Subcutaneous abdominal adipose tissue (tissue), 5 donors: ENCODE data around the gene CASP5.
"Not testable (repeated sequence)": the region's sequence is repeated elsewhere in the genome, so short reads cannot be mapped to it uniquely, and the experiment has no call there.

Source experiments
- H3K27ac ChIP-seq: one replicate; pipeline ENCODE4 v1.7.0; 2013; ENCODE audit warnings: low read depth, mild to moderate bottlenecking, inconsistent platforms, low read length, moderate library complexity
- H3K27me3 ChIP-seq, 5 donors: one replicate each; pipeline ENCODE4 v1.7.0; 2013; ENCODE audit warnings: low read length in 5 of 5, inconsistent platforms in 1 of 5; ENCODE audit not compliant: control insufficient read depth in 5 of 5, insufficient read depth in 4 of 5
- H3K36me3 ChIP-seq, 5 donors: one replicate each; pipeline ENCODE4 v1.7.0; 2013; ENCODE audit warnings: low read length in 5 of 5; ENCODE audit not compliant: control insufficient read depth in 5 of 5, insufficient read depth in 5 of 5
- H3K4me1 ChIP-seq, 5 donors: one replicate each; pipeline ENCODE4 v1.7.0; 2013; ENCODE audit warnings: low read length in 5 of 5, mild to moderate bottlenecking in 3 of 5, moderate library complexity in 1 of 5; ENCODE audit not compliant: control insufficient read depth in 5 of 5, insufficient read depth in 5 of 5
- H3K4me3 ChIP-seq, 5 donors: one replicate each; pipeline ENCODE4 v1.7.0; 2013; ENCODE audit warnings: low read length in 5 of 5, low read depth in 1 of 5
- H3K9ac ChIP-seq, 5 donors: one replicate each; pipeline ENCODE4 v1.7.0; 2013; ENCODE audit warnings: low read length in 5 of 5, mild to moderate bottlenecking in 4 of 5, moderate library complexity in 3 of 5
- H3K9me3 ChIP-seq, 5 donors: one replicate each; pipeline ENCODE4 v1.7.0; 2013; ENCODE audit warnings: low read length in 5 of 5; ENCODE audit not compliant: control insufficient read depth in 5 of 5
- donor health status: healthy.
- donor health status: healthy.
- donor health status: healthy.
- donor health status: healthy.
- donor health status: healthy.

CASP5 gene

DNA sequence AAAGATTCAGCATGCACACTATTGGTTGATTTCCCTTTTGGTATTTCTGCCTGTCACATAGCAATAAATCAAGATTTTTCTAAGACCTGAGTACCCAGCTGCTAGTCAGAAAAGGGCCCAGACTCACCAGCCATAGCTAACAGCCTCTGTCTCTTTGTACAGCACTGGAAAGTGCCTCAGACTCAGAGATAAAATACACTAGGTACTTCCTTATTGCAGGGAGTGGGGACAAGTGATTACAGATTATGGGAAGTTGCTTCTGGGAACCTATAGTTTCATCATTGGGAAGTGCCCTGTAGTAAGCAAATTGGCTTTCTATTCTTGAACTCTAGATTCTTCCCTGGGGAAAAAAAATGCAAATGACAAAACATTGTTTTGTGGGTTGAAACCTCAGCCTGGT, at the start of gene CASP5:
TSS of gene CASP5 (minus strand) at position 166 of the 400 bp plus-strand sequence. CDS start at position 134, 32 bp downstream.
- H3K4me1 ChIP-seq: peaks cover 0 to 3% (median 0%) of the 10 kb centered on the region in 5 donors
- peaks cover 11 to 21% (median 18%) of the 10 kb centered on the region in 5 donors for H3K36me3 ChIP-seq
- no peak within 1 kb of the TSS for H3K4me3 ChIP-seq
- H3K27me3 ChIP-seq: no peaks in the 10 kb centered on the region
- no peaks in the 10 kb centered on the region for H3K9me3 ChIP-seq
- no peak within 1 kb of the TSS for H3K9ac ChIP-seq
- no peak within 1 kb of the TSS for H3K27ac ChIP-seq

DNA sequence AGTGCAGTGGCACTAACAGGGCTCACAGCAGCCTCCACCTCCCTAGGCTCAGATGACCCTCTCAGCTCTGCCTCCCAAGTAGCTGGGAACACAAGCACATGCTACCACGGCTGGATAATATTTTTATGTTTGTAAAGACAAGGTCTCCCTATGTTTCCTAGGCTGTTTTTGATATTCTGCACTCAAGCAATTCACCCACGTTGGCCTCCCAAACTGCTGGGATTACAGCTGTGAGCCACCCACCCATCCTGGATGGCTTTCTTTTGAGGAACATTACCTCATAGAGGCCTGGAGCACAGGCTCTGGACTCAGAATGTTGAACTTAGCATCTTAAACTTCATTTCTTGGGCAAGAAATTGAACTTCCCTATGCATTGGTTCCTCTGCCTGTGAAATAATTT, 49.1 kb upstream of the CASP5 start:
- not testable (repeated sequence) for H3K4me1 ChIP-seq, H3K27ac ChIP-seq, H3K9ac ChIP-seq, H3K27me3 ChIP-seq, H3K4me3 ChIP-seq, H3K9me3 ChIP-seq, H3K36me3 ChIP-seq

DNA sequence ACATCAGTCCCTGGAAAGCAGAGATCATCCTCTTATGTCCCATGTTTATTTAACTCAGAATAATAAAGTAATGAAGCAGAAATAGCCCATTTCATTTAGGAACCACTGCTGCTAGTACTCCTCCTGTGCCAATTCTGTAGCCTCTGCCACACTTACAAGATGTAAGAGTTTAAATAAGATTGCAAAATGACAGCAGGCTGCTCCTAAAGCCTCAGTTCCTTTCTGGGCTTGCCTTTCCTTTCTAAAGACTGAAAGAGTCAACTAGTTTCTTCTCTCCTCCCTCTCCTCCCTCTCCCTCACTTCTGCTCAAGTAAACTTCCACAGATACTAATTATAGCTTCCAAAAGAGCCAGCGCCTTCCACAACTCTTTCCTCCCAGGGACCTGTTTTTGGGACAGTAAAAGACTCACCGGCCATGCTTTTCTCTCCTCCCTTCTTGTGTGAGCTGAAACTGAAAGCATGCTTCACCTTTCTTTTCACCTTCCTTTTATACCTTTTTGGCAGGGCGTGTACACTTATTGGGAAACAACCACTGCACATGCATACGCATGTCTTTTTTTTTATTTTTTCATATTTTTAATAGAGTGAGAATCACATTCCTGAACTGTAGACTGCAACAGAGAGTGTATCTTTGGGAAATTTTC, 48.2 kb upstream of the CASP5 start:
- no peaks in the 10 kb centered on the region for H3K9me3 ChIP-seq
- no peaks in the 10 kb centered on the region for H3K27me3 ChIP-seq
- H3K4me1 ChIP-seq: peaks cover 0 to 8% (median 7%) of the 10 kb centered on the region in 5 donors
- H3K9ac ChIP-seq: no peak overlapping the region
- no peak overlapping the region for H3K27ac ChIP-seq
- no peak overlapping the region for H3K4me3 ChIP-seq
- no peaks in the 10 kb centered on the region for H3K36me3 ChIP-seq

DNA sequence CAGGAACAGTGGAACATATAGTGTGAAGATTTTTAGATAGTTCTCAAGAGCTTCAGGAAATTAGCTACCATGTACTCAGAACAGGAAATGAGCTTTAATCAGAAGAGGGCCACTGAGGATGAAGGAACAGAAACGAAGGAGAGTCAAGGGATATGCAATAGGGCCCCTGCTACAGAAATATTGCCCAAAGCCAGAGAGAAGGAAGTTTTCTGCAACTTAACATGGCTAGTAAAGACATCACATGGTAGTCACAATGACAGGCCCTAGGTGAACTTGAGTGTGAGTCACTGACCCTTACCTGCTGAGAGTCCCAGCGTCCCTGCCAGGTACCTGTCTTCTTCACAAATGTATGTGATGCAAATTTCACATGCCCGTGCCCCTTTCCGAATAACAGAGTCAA, 47.3 kb upstream of the CASP5 start:
- H3K4me1 ChIP-seq: peaks cover 0 to 8% (median 7%) of the 10 kb centered on the region in 5 donors
- H3K27ac ChIP-seq: no peak overlapping the region
- H3K4me3 ChIP-seq: no peak overlapping the region
- no peak overlapping the region for H3K9ac ChIP-seq
- H3K9me3 ChIP-seq: no peaks in the 10 kb centered on the region
- no peaks in the 10 kb centered on the region for H3K36me3 ChIP-seq
- H3K27me3 ChIP-seq: no peaks in the 10 kb centered on the region

DNA sequence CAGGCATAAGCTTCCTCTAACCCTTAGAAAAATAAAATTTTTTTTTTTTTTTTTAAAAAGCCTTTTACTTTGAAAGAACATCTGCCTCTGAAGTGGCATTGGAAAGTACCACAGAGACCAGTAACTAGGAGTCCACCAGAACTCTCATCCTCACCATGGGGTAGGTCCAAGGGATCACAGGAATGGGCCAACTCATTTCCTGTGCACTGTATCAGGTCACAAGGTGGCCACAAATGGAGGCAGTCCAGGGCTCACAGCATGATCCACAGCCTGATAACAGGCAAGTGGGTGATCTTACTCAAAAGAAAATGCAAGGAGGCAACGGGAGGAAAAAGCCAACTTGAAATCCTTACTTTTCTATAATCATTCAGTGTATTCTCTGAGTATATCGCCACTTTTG, 46.8 kb upstream of the CASP5 start:
- H3K4me1 ChIP-seq, H3K27ac ChIP-seq, H3K9ac ChIP-seq, H3K27me3 ChIP-seq, H3K4me3 ChIP-seq, H3K36me3 ChIP-seq, H3K9me3 ChIP-seq: not testable (repeated sequence)

DNA sequence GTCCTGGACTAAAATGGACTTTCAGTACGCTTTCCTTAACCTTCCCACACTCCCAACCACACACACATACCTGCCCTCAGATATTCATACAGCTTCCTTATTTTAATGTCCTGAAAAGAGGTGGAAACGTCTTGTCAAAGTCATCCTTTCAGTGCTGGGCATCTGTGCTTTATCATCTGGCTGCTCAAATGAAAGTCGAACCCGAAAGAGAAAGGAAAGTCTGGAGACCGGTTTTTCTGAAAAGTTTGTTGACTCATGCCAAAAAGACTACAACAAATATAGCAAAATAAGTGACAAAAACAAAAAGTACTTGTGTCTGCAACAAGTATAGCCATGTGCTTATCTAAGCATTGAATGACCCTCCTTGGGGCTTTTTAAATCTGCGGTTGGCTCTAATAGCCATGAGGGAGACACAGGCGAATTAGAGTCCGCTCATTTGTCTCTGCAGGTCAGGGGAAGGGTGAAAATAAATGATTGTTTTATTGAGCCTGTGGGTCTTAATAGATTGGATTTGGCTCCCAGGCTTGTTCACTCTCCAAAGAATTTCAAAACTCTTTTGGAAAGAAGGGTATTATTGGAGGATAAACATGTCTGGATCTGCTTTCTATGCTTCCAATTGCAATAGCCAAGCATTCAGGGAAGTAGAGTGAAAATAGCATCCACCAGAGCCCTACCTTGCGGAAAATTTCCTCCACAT, 40.4 kb upstream of the CASP5 start:
- H3K4me3 ChIP-seq, H3K27ac ChIP-seq, H3K36me3 ChIP-seq, H3K4me1 ChIP-seq, H3K27me3 ChIP-seq, H3K9ac ChIP-seq, H3K9me3 ChIP-seq: not testable (repeated sequence)

DNA sequence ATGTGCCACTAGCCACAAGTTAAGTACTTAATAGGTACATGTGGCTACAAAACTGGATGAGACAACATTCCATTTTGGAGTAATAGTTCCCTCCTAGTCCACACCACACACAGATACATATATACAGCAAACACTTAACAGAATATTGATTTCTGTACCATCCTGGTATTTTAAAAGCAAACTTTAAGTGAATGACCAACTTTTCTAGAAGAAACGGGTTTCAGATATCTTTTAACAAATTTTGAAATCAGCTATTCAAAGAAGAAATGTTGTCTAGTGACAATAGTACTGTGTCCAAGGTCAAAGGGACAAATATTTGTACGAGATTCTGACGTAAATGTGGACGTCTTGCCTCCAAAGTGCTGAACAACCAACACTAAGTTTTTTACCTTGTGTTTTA, 34.5 kb upstream of the CASP5 start:
- H3K4me3 ChIP-seq: no peak overlapping the region
- no peaks in the 10 kb centered on the region for H3K9me3 ChIP-seq
- H3K36me3 ChIP-seq: no peaks in the 10 kb centered on the region
- H3K27ac ChIP-seq: no peak overlapping the region
- H3K4me1 ChIP-seq: peaks cover 0 to 9% (median 0%) of the 10 kb centered on the region in 5 donors
- no peak overlapping the region for H3K9ac ChIP-seq
- H3K27me3 ChIP-seq: no peaks in the 10 kb centered on the region

DNA sequence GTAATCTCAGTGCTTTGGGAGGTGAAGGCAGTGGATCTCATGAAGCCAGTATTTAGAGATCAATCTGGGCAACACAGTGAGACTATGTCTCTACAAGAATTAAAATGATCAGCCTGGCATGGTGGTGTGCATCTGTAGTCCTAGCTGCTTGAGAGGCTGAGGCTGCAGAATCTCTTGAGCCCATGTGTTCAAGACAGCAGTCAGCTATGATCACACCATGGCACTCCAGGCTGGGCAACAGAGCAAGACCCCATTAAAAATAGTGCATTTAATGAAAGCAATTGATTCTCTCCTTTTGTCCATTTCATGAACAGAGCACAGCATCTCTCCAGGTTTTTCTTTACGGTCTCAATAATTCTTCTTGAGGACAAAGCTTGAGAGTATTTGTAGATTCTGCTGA, 33.5 kb upstream of the CASP5 start:
- H3K4me1 ChIP-seq: peaks cover 0 to 9% (median 0%) of the 10 kb centered on the region in 5 donors
- H3K4me3 ChIP-seq: no peak overlapping the region
- no peaks in the 10 kb centered on the region for H3K27me3 ChIP-seq
- H3K36me3 ChIP-seq: no peaks in the 10 kb centered on the region
- no peak overlapping the region for H3K27ac ChIP-seq
- H3K9ac ChIP-seq: no peak overlapping the region
- no peaks in the 10 kb centered on the region for H3K9me3 ChIP-seq

DNA sequence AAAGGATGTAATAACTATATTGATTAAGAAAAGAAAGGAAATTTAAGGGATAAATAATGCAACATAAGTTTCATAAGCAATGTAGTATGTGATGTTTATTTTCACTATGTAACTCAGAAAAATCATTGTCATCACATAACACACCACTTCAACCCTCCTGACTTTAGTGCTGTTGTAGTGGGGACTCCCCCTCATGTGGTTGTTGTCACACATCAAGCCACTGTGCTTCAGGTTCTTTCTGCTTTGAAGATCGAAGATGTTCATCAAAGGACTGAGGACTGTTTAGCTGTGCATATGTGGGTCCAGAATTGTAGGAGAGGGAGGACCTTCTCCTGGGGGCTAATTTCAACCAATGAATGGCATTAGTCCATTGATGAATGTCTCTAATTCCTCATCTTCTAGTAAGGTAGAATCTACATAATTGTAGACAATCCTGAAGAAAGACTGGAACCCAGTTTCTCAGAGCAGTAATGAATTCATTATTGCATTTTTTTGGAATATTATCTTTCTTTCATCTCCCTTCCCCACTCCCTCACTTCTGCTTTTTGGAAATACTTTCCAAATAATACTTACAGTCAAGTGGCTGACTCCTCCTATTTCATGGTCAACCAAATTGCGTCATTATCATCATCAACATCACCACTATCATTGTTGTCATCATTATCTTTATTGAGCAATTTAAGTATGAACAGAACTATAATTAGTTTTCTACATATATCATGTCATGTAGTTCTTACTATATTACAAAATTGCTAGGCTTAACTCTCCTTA, 31.9 kb upstream of the CASP5 start:
- Histone ChIP-seq H3K4me3 (no peak overlapping the region), H3K27ac (no peak overlapping the region), H3K36me3 (no peaks in the 10 kb centered on the region), H3K4me1 (peaks cover 0 to 9% (median 0%) of the 10 kb centered on the region in 5 donors), H3K27me3 (no peaks in the 10 kb centered on the region), H3K9ac (no peak overlapping the region), H3K9me3 (no peaks in the 10 kb centered on the region)

DNA sequence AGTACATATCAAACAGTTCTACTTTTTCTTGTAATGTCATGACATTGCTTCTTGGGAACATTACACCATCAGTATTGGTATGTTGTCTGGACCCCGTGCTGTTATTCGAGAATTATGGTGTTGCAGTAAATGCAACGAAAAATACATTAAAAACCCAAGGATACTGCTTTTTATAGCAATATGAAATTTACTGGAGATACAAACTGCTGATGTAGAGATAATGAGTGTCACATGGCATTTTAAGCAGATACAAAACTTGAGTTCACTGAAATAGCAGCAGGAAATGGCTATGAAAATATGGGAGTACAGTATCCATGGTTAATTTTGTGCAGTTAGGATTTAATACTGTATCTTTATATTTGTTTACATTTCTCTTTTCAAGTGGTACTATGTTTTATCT, 29.5 kb upstream of the CASP5 start:
- Histone ChIP-seq H3K27me3 (no peaks in the 10 kb centered on the region), H3K4me1 (peaks cover under 1 to 4% (median 2%) of the 10 kb centered on the region in 5 donors), H3K9me3 (no peaks in the 10 kb centered on the region), H3K36me3 (no peaks in the 10 kb centered on the region), H3K4me3 (no peak overlapping the region), H3K9ac (no peak overlapping the region), H3K27ac (no peak overlapping the region)
